GM19025 (cell line): ENCODE results near the gene TUBB3.
A peak's percentile ranks its signal among the peaks of the same experiment; 100 is the strongest.
"Not testable (repeated sequence)": the region's sequence is repeated elsewhere in the genome, so short reads cannot be mapped to it uniquely, and the experiment has no call there.

Experiments
- ATAC-seq: cut with Tn5 transposase; IDR thresholded peaks from one replicate; pipeline ENCODE4 v1.9.1; 2021; ENCODE audit warnings: mild to moderate bottlenecking, low read depth, moderate library complexity; ENCODE audit not compliant: unreplicated experiment

Gene TUBB3

GRCh38 chr16:89962754-89963498 is 39.8 kb downstream of the TUBB3 start:
- no peak for ATAC-seq

- ATAC-seq = no peak
These were observed 41.1 kb downstream of the TUBB3 start for GRCh38 chr16:89964201-89964600.

- ATAC-seq = no peak
These were observed 42.5 kb downstream of the TUBB3 start for GRCh38 chr16:89965447-89966225.

GRCh38 chr16:89966756-89967155 is 43.6 kb downstream of the TUBB3 start:
- ATAC-seq = no peak

GRCh38 chr16:89967436-89967835 is 44.3 kb downstream of the TUBB3 start:
- ATAC-seq = not testable (repeated sequence)

GRCh38 chr16:89968074-89968473 is 44.9 kb downstream of the TUBB3 start:
- ATAC-seq = not testable (repeated sequence)

- no peak for ATAC-seq
These were observed 46.7 kb downstream of the TUBB3 start for GRCh38 chr16:89969741-89970410.

GRCh38 chr16:89971495-89972243 is 48.5 kb downstream of the TUBB3 start:
- no peak for ATAC-seq

GRCh38 chr16:89972244-89973234 is 49.4 kb downstream of the TUBB3 start:
- peak; percentile 90 for ATAC-seq

- ATAC-seq = no peak
These were observed 50.1 kb downstream of the TUBB3 start for GRCh38 chr16:89973235-89973634.

- ATAC-seq = no peak
These were observed 50.7 kb downstream of the TUBB3 start for GRCh38 chr16:89973654-89974335.

- no peak for ATAC-seq
These were observed 51.7 kb downstream of the TUBB3 start for GRCh38 chr16:89974870-89975269.

- ATAC-seq = peak; percentile 66
These were observed 58.3 kb downstream of the TUBB3 start for GRCh38 chr16:89981414-89981813.

- ATAC-seq = no peak
These were observed 59.2 kb downstream of the TUBB3 start for GRCh38 chr16:89982318-89982717.

- ATAC-seq = no peak
These were observed 60.4 kb downstream of the TUBB3 start for GRCh38 chr16:89983536-89983935.

GRCh38 chr16:89984216-89984615 is 61.1 kb downstream of the TUBB3 start:
- ATAC-seq = no peak

- ATAC-seq = no peak
These were observed 62.1 kb downstream of the TUBB3 start for GRCh38 chr16:89985219-89985618.
